ENCODE measurements around the gene ARGFX.

Gene ARGFX

DNA sequence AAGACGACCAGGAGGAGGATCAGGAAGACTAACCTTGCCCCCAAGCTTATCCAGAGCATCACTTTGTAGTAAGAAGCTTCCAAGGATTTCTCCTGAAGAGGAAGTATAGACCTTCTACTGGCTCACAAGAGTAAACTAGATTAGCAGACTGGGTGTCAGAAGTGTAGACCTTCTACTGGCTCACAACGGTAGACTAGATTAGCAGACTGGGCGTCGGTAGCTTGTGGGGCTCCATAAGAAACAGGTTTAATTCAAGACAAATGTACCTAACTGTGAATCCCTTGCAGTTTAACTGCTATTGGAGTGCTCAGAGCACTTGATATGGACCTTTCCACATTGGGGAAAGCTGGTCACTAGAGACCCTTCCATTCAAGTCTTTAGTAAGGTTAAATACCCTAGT lies 38.4 kb downstream of the ARGFX start:
- Histone ChIP-seq H3K4me3 (no peak overlapping the region), H3K27ac (no peak overlapping the region), H3K36me3 (ENCODE audit: insufficient read depth, low read length) (no peaks in the 10 kb centered on the region), H3K9me3 (ENCODE audit: low read depth, low read length) (no peaks in the 10 kb centered on the region), H3K9ac (ENCODE audit: insufficient read length) (no peak overlapping the region)
- no peak for TF ChIP-seq POLR2AphosphoS5 (IDR thresholded peaks at IDR 0.05; ENCODE audit: borderline replicate concordance, low read depth, low read length)
- TF ChIP-seq EZH2 (IDR thresholded peaks at IDR 0.05): no peak
- TF ChIP-seq FOXP2 (optimal IDR thresholded peaks at IDR 0.05; ENCODE audit: control extremely low read depth, extremely low read length, insufficient read depth): no peak
- DNase-seq (ENCODE audit: low read depth, low spot score): no peak
